K562 (cell line): ENCODE data around the gene NRF1. TPM values are rescaled to one million over a fixed set of nuclear protein-coding genes. Genes with fewer than 3 reads are reported as not detected.

Source experiments
- BMI1 ChIP-seq: fragments of 150-350 bp; IDR thresholded peaks from 2 replicates; pipeline ENCODE4 v1.6.1; 2014; ENCODE audit warnings: low read length
- CHD2 ChIP-seq: IDR thresholded peaks from 2 replicates; pipeline ENCODE4 v1.6.1; 2011; ENCODE audit warnings: low read depth, low read length
- DEAF1 ChIP-seq: fragments of 450-650 bp; formaldehyde crosslinking; IDR thresholded peaks from 2 replicates; pipeline ENCODE4 v1.4.0; 2020; ENCODE audit warnings: mild to moderate bottlenecking, moderate library complexity
- EP400 ChIP-seq: fragments of 450-650 bp; IDR thresholded peaks from 2 replicates; pipeline ENCODE4 v1.6.1; 2017; ENCODE audit warnings: antibody characterized with exemption, mild to moderate bottlenecking, moderate library complexity
- FOXA3 ChIP-seq, 2 experiments: fragments of 450-650 bp in 1 of 2; sonication (generic) in 1 of 2; formaldehyde crosslinking; IDR thresholded peaks in 1 of 2; conservative IDR thresholded peaks in 1 of 2; 2 replicates each; pipeline versions ENCODE4 v1.4.0 to v1.8.0; 2020 to 2022; ENCODE audit warnings: mild to moderate bottlenecking in 2 of 2, missing genetic modification reagents in 1 of 2
- KHSRP ChIP-seq: fragments of 450-650 bp; IDR thresholded peaks from 2 replicates; pipeline ENCODE4 v1.6.1; 2017
- MNT ChIP-seq, 2 experiments: fragments of 450-650 bp; conservative IDR thresholded peaks; 2 replicates each; pipeline ENCODE4 v1.6.1; 2017; ENCODE audit warnings: mild to moderate bottlenecking in 2 of 2, moderate library complexity in 2 of 2
- NBN ChIP-seq: fragments of 450-650 bp; IDR thresholded peaks from 2 replicates; pipeline ENCODE4 v1.6.1; 2016; ENCODE audit warnings: low read depth, mild to moderate bottlenecking
- NFE2 ChIP-seq: IDR thresholded peaks from 2 replicates; pipeline ENCODE4 v1.6.1; 2014; ENCODE audit warnings: antibody characterized with exemption, low read depth
- NR4A1 ChIP-seq, 2 experiments: fragments of 250-450 bp in 1 of 2; fragments of 450-650 bp in 1 of 2; sonication (Bioruptor Pico) in 1 of 2; IDR thresholded peaks; 2 replicates each; pipeline versions ENCODE4 v1.4.0 to v1.6.1; 2016 to 2020; ENCODE audit warnings: mild to moderate bottlenecking in 2 of 2, missing compliant biosample characterization in 1 of 2, missing genetic modification characterization in 1 of 2, moderate library complexity in 1 of 2
- PHTF2 ChIP-seq: fragments of 250-450 bp; sonication (Bioruptor Pico); IDR thresholded peaks from 2 replicates; pipeline ENCODE4 v1.5.0; 2021; ENCODE audit warnings: mild to moderate bottlenecking
- SMAD4 ChIP-seq: fragments of 250-450 bp; sonication (Bioruptor Pico); conservative IDR thresholded peaks from 2 replicates; pipeline ENCODE4 v1.8.0; 2021; ENCODE audit warnings: inconsistent platforms, mild to moderate bottlenecking, moderate library complexity
- VEZF1 ChIP-seq: fragments of 200-800 bp; sonication (Bioruptor generic); IDR thresholded peaks from 2 replicates; pipeline ENCODE4 v1.6.1; 2017; ENCODE audit warnings: missing genetic modification characterization, missing compliant biosample characterization
- ZNF583 ChIP-seq: fragments of 250-450 bp; sonication (Bioruptor Pico); IDR thresholded peaks from 2 replicates; pipeline ENCODE4 v1.4.0; 2020
- polyA plus RNA-seq, 8 experiments: library from polyadenylated mRNA; depleted of rRNA in 4 of 8; stranded (reverse) in 5 of 8; unstranded in 3 of 8; fragments of >200 nt; fragmentation: Nextera tagmentation in 2 of 8; fragmentation: Illumina TruSeq in 1 of 8; extraction: Ambion mirVana in 2 of 8; extraction: Trizol in 1 of 8; gene quantifications; 2 replicates each; pipeline versions ENCODE4 v1.2.1 to v1.2.3, GENCODE V29; 2011 to 2014; ENCODE audit warnings: inconsistent platforms in 1 of 8, missing spikeins in 1 of 8
- total RNA-seq, 7 experiments: library from RNA; depleted of rRNA in 6 of 7; stranded (reverse); fragments of >200 nt in 6 of 7; fragmentation: Illumina TruSeq in 2 of 7; extraction: Trizol in 2 of 7; gene quantifications; 2 replicates each; pipeline versions ENCODE4 v1.2.1 to v1.2.3, GENCODE V29; 2011 to 2021; ENCODE audit warnings: low replicate concordance in 1 of 7
- TF ChIP-seq, protein P1 (sequence below): fragments of 450-650 bp; IDR thresholded peaks from 2 replicates; pipeline ENCODE4 v1.6.1; 2018; ENCODE audit warnings: mild to moderate bottlenecking, low read depth; ENCODE audit not compliant: partially characterized antibody

NRF1 gene
- total and polyA plus RNA-seq, 9 of the 15 experiments (the other 6 are each of a cell fraction or from before 2014, with no cell fraction given): 8.6 to 28.8 (median 20.3) TPM

DNA sequence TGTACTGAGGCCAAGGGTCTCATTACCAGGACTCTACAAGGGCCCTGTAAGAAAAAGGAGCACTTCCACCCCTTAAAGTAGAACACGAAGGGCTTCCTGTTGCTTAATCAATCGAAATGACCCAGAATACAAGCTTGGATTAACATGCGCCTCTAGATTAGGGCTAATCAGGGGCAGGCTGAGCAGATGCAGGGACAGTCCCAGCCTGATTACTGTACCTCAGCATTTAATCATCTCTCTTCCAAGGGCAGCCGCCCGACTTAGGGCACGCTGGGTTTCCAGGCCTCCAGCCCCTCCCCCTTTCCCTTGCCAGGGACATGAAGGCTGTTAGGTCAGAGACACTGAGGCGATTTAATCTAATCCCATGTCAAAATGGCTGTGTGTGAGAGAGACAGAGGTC is 138.6 kb downstream of the NRF1 start (continued):
- TF ChIP-seq, protein P1, sequence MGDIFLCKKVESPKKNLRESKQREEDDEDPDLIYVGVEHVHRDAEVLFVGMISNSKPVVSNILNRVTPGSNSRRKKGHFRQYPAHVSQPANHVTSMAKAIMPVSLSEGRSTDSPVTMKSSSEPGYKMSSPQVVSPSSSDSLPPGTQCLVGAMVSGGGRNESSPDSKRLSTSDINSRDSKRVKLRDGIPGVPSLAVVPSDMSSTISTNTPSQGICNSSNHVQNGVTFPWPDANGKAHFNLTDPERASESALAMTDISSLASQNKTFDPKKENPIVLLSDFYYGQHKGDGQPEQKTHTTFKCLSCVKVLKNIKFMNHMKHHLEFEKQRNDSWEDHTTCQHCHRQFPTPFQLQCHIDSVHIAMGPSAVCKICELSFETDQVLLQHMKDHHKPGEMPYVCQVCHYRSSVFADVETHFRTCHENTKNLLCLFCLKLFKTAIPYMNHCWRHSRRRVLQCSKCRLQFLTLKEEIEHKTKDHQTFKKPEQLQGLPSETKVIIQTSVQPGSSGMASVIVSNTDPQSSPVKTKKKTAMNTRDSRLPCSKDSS: no peak
- TF ChIP-seq KHSRP (peak; percentile 36; the same call in 1 of the 2 replicates), BMI1 (no peak), NR4A1 (CRISPR knock-in tag; IDR thresholded peaks at IDR 0.05) (0 out of 2 replicates have a peak, but pooled peaks have one; percentile 49), NR4A1 (tag; IDR thresholded peaks at IDR 0.05) (no peak), FOXA3 (CRISPR knock-in tag; conservative IDR thresholded peaks at IDR 0.05 in 1 of 2, IDR thresholded peaks at IDR 0.05 in 1 of 2) (peak in 1 of 2 experiments; percentile 78; a peak in 1 of 4 replicates), EP400 (no peak), SMAD4 (CRISPR knock-in tag) (peak; percentile 80), MNT (conservative IDR thresholded peaks at IDR 0.05) (0 out of 4 replicates have a peak, but pooled peaks of 1 of the 2 experiments have one; percentile 17), VEZF1 (CRISPR knock-in tag) (0 out of 2 replicates have a peak, but pooled peaks have one; percentile 13), DEAF1 (CRISPR knock-in tag) (no peak), NBN (no peak), NFE2 (peak; percentile 37; the same call in 1 of the 2 replicates), ZNF583 (CRISPR knock-in tag) (no peak), CHD2 (0 out of 2 replicates have a peak, but pooled peaks have one; percentile 23), PHTF2 (CRISPR knock-in tag) (no peak)
